KG1 (cell line): ENCODE data around the gene BMPR1B.

Source experiments
- DNase-seq: peaks from one replicate; lab custom pipeline; 2025; lab: John Stamatoyannopoulos, UW

Gene BMPR1B

DNA sequence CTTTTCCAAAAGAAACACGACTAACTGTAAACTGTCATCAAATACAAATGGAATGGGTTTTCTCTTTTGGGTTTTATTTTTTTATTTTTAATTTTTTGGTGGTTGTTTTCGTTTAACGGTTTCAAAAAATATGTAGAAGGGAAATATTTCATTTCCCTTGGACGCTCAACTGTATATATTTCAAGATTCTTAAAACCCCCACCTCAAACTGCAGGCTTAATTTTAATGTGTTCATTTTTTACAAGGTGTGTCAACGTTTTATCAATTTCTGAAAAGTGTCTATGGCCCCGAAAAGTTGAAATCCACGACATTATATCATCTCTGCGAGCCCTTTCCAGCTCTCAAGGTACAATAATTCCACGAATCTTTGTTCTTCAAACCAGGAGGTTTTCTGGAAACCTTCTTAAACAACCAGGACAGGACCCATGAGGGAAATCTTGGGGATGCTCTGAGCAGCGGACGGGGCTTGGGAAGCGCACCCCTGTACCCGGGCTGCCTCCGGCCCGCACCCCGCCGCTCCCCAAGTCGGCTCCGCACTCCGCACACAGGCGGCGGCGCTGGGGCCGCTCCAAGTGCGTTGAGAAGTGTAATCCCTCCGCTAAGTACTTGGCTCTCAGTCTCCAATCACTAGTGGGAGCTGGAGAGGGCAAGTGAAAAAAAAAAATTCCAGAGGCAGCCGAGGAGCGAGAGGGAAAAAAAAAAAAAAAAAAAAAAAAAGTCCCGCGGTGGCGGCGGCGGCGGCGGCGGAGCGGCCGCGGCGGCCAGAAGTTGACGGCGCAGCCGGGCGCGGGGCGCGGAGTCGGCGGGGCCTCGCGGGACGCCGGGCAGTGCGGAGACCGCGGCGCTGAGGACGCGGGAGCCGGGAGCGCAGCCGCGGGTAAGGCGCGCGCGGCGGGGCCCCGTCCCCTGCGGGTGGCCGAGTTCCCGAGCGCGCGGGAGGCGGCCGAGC, at the start of gene BMPR1B:
TSS of gene BMPR1B (plus strand) at position 764 of the 949 bp plus-strand sequence. CDS start 346,470 bp downstream, outside the sequence.
- DNase-seq = no peak

DNA sequence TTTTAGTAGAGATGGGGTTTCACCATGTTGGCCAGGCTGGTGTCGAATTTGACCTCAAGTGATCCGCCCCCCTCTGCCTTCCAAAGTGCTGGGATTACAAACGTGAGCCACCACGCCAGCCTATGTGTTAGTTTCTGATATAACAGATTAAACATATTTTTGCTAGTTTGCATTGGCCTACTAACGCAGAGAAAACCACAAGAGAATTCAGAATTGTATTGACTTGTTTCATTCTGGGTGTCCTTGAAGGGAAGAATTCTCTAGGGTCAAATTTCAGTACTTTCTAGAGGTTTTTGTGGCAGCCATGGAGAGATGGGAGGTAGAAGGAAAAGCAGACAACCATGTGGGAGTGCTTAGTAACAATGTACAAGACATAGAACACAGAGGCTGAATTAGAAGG, 46.1 kb upstream of the BMPR1B start:
- DNase-seq = no peak

GRCh38 chr4:94714365-94715160, 43.2 kb upstream of the BMPR1B start:
- no peak for DNase-seq

- DNase-seq = no peak
Measured at GRCh38 chr4:94715726-94716125, 42.0 kb upstream of the BMPR1B start.

GRCh38 chr4:94721310-94721709, 36.4 kb upstream of the BMPR1B start:
- no peak for DNase-seq

DNA sequence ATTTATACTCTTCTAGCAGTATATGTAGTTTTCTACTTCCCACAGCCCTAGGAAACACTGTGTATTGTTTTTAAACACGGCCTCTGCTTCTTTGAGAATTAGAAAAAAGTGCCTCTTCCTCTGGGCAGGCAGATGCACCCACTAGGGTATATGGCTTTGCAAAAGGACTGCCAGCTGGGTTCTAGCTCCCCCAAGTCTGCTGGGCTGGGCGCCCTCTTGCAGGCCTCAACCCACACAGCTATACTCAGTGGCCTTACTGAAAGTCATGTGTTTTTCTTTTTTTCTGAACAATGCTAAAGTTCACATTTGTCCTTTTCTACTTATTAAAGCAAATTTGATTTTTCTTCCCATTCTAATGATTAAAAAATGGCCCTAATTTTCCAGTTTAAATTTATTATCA, 35.5 kb upstream of the BMPR1B start:
- DNase-seq = no peak

GRCh38 chr4:94722748-94723147, 35.0 kb upstream of the BMPR1B start:
- DNase-seq = peak; percentile 5

DNA sequence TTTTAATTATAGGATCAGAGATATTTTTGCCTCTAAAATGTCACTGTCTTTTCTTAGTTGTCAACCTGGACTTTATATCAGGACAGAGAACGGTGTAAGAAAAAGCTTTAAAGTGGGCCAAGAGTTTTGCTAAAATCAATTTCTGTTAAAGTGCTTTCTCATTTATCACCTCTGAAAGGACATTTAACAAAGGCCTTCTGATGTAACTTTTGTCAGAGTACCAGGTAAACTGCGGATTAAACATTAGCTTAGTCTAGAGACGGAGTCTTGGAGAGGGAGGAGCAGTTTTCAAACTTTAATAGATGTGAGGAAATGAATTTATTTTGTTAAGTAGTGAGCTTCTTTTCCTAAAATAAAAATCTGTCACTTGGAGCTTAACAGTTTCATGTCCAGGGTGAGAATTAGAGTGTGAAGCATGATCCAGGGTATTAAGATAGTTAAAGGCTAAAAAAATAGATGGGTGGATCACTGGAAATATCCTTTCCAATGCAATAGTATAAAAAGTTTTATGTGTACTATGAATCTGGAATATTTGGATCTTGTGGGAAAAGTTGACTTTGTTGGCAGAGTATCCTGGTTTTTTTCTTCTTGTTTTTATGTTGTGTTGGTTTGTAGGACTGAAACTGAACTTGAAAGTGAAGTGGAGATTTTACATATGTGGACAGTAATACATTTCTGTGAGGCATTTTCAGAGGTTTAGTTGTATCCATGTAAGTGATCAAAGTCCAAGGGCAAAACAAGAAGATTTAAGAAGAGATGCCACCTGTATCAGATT, 33.6 kb upstream of the BMPR1B start:
- no peak for DNase-seq

DNA sequence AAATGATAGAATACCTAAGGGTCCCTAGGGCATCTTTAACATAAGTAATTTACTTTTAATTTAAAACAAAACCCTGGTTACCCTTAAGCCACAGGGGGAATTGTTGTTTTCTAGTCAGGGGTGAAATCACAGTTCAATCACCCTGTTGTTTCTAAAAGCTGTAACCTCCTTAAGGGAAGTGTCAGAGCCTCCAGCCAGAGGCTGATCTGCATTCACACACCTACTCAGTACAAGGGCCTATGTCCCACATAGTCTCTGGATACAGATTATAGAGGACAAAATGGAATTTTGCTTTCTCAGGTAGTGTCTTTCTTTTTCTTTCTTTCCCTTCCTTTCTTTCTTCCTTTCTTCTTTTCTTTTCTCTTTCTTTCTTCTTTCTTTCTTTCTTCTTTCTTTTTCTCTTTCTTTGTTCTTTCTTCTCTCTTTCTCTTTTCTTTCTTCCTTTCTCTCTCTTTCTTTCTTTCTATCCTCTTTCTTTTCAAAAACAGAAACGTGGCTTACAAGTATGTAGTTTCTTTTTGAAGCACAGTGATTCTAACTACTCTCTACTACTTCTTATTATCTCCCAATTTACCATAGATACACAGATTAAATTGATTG, 31.1 kb upstream of the BMPR1B start:
- DNase-seq = no peak

DNA sequence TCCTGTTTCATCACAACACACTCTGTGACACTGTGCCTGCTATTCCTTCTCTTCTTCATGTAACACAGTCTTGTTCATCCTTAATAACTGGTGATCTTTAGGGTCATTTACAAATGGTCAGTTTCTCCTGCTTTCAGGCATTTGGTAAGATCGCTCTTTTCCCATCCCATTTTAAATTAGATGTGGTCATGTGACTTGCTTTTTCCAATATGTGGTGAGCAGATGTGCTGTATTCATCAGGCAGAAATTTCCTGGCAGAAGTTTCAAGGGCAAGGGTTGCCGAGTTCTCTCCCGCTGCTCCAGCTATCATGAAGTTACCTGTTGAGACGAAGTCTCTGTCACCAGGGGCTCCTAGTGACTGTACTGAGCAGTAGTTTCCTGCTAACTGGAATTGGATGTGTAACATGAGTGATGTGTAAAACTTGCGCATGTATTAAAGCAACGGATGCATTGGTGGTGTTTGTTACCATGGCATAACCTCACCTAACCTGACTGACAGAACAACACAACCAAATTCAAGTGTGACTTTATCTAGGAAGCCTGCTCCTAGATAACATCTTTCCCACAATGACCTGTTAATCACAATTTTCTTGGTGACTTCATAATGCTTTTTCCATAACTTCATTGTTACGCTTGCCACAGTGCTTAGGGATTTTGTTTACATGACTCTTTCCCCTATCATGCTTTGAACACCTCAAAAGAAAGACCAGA, 29.5 kb upstream of the BMPR1B start:
- DNase-seq = no peak

DNA sequence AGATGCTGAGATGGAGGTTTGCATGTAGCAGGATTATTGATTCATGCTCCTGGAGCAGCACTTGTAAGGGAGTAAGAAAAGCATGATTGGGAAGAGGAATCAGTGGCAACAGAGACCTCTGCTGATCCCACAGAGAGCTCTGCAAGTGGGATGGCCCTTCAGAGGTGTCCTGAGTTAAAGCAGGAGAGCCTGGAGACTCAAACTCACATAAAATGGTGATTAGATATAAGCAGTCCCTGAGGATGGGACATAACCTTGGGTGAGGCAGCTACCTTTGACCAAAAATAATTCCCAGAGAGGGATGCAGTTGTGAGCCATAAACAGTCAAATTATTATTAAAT, 25.4 kb upstream of the BMPR1B start:
- no peak for DNase-seq

DNA sequence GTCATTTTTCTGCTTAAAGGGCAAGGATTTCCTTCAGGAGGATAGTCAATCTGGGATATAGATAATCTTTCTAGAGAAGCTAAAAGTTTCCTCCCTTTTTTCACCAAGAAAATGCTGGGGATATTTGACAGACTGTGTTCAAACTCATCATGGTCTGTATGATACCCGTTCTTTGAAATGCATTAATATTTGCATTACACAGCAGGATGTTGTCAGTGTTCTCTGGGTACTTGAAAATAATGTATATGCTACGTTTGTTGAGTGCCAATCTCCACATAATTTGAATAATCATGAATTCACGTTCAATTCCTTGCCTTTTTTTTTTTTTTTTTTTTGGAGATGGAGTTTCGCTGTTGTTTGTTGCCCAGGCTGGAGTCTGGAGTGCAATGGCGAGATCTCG, 18.0 kb upstream of the BMPR1B start:
- no peak for DNase-seq

DNA sequence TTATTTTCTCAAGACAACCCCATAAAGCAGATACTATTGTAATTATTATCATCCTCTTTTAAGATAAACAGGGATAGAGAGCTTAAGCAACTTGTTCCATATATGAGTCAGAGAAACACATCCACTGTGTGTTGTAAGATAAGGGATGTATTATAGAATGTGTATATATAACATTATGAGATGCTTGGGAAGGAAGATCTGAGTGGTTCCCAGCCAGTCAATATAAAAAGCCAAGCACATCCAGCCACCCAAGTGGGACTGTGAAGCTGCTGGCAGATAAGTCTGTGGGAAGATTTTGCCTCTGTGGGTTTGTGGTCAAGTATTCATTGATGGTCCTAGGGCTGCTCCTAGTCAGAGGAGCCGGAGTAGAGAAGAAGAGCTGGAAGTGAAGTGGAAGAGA, 16.5 kb upstream of the BMPR1B start:
- no peak for DNase-seq

DNA sequence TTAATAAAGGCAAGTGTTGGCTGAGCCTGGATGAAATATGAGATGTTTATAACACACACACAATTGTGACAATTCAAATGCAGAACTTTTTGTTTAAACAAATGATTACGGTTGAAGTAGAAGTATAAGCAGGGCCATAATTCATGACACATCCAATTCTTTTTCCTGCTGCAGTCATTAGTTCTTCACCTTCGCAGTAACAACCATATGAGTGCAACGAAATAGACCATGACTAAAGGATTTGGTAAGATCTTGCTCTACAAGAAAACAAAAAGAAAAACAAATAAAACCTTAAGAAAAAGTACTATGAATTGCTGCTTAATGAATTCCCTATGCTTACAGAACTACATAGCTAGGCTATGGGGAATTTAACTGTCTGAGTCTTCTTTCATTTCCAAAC, 13.9 kb upstream of the BMPR1B start:
- DNase-seq = no peak

DNA sequence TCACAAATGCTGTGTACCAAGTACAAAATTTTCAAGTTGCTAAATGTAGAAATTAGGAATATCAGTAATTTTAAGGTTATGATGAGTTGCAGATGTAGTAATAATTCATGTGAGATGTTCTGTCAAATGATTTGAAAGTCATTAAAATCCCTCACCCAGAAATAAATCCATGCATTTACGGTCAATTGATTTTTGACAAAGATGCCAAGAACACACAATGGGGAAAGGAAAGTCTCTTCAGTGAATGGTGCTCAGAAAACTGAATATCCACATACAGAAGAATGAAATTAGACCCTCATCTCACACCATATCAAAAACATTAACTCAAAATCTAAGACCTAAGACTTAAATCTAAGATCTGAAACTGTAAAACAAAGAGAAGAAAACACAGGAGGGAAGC, 12.9 kb upstream of the BMPR1B start:
- DNase-seq = no peak

DNA sequence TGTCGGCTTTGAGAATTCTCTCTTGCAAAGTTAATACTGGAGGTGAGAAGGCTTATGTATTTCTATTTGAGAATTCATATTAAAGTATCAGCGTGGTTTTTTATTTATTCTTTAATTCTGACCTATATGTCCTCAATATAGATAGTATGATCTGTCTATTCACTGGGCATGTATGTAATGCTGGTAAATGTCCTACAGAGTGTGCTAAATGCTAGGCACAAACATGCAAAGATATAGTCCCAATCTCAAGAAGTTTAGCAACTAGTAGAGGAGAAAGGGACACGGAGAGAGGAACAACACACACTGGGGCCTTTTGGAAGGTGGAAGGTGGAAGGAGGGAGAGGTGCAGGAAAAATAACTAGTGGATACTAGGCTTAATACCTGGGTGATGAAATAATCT, 11.0 kb upstream of the BMPR1B start:
- DNase-seq = no peak

DNA sequence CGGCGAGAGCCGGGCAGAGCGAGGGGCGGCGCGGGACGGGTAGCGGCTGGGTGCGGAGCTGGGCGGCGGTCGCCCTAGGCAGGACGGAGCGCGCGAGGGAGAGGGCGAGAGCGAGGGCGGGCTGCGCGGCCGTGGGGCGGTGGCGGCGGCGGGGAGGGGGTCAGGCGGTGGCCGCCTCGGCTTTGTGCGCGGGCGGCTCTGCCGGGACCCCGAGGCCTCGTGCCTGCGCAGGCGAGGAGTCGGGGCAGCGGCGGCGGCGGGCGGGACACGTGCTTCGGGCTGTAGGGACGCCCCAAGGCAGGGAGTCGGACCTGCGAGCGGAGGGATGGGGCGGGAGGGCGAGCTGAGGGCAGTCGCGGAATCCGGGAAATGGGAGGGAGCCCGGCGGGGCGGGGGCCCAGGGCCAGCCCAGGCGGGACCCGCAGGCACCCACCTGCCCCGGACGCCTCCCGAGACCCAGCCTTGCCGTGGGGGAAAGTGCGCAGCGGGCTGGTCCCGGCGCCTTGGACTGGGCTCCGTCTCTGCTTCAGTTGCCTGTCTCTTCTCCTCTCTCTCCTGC, 465 bp downstream of the BMPR1B start:
- no peak for DNase-seq

GRCh38 chr4:94758700-94759399, 1.1 kb downstream of the BMPR1B start:
- no peak for DNase-seq

GRCh38 chr4:94759767-94760211, 2.0 kb downstream of the BMPR1B start:
- no peak for DNase-seq

GRCh38 chr4:94762326-94762725, 4.6 kb downstream of the BMPR1B start:
- no peak for DNase-seq
